DMS114 treated with DMSO at 0.1 percent for 48 hours (cell line): ENCODE results near the gene TLR7.

Experiments used
- DNase-seq: peaks from one replicate; lab custom pipeline; 2025; ENCODE audit not compliant: unreplicated experiment; lab: John Stamatoyannopoulos, UW

The TLR7 gene

GRCh38 chrX:12922599-12922919 lies 55.7 kb downstream of the TLR7 start:
- no peak for DNase-seq

GRCh38 chrX:12929701-12930100 lies 62.8 kb downstream of the TLR7 start:
- DNase-seq, result no peak

DNA sequence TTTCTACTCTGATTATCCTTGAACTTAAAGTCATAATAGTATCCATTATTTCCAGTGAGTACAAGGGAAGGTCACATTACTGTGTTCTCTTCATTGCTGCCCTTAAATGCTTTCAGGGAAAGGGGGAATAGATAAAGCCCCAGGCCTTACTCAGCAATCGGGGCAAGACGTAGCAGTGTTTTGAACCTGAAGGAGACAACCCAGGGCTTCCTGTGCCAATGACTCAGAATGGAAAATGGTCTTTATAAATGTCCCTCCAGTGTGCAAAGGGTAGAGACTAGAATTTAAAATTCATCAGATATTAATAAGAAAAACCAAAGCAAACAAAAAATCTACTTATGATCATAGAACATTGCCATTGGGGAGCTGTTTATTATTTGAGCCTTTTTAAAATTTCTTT lies 63.3 kb downstream of the TLR7 start:
- no peak for DNase-seq

DNA sequence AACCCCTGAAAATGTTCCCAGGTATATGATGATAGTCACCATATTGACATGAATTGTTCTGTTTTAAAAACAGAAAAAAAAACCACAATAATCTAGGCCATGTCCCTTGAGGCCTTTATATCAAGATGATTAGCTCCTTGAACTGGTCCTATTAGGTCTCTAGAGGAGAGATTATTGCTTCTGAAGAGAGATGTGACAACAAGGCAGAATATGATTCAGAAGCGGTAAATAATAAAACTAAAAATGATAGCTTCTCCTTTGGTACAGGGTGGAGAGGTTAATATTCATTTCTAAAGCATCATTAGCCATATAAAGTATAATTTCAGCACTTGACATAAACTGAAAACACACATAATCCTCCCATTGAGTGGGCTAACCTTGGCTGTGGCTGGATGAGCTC lies 65.4 kb downstream of the TLR7 start:
- DNase-seq, result no peak

DNA sequence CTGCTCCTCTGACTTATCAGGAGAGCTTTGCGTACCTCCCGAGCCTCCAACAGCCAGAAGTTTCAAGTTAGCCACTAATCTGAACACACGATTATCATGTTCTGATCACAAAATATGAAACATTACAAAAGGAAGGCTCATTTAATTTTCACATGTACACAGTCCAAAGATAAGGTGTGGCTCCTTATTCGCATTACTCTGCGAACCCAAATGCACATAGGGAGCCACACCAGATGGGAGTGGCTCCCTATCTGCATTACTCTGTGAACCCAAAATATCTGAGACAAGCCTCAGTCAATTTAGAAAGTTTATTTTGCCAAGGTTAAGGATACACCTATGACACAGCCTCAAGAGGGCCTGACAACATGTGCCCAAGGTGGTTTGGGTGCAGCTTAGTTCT lies 68.0 kb downstream of the TLR7 start:
- no peak for DNase-seq

GRCh38 chrX:12936947-12937346 lies 70.1 kb downstream of the TLR7 start:
- DNase-seq, result no peak
